ENCODE measurements around the gene TGM4. TPM values are rescaled to one million over a fixed set of nuclear protein-coding genes. Genes with fewer than 3 reads are reported as not detected.

Gene TGM4
- total and polyA plus RNA-seq, 2 donors from 2014 or later: not detected

GRCh38 chr3:44892689-44893088 lies 18.3 kb downstream of the TGM4 start:
- no peak for TF ChIP-seq CTCF (IDR thresholded peaks at IDR 0.05; ENCODE audit: borderline replicate concordance, extremely low read depth, insufficient read depth)
- H3K4me1 ChIP-seq (ENCODE audit: control insufficient read depth in 2 of 3, insufficient read depth in 2 of 3, low read depth in 1 of 3, low read length in 3 of 3): no peaks in the 10 kb centered on the region
- H3K4me3 ChIP-seq (ENCODE audit: low read length in 3 of 3): no peak overlapping the region
- DNase-seq (no peak), FAIRE-seq (no peak)
- H3K27ac ChIP-seq (ENCODE audit: low read depth in 2 of 2, low read length in 2 of 2): no peak overlapping the region
- no peaks in the 10 kb centered on the region for H3K36me3 ChIP-seq (ENCODE audit: control insufficient read depth in 2 of 3, insufficient read depth in 3 of 3, low read length in 3 of 3)
- H3K9me3 ChIP-seq (ENCODE audit: control insufficient read depth in 2 of 3, insufficient read depth in 1 of 3, low read length in 3 of 3): no peaks in the 10 kb centered on the region
- H3K9ac ChIP-seq (ENCODE audit: low read length in 3 of 3): no peak overlapping the region
- intact Hi-C loops (cut with DNase I): no loop called here
- H3K27me3 ChIP-seq (ENCODE audit: control insufficient read depth, insufficient read depth, low read length): no peaks in the 10 kb centered on the region

GRCh38 chr3:44893097-44893496 lies 18.7 kb downstream of the TGM4 start:
- Histone ChIP-seq H3K27me3 (ENCODE audit: control insufficient read depth, insufficient read depth, low read length) (no peaks in the 10 kb centered on the region), H3K9me3 (ENCODE audit: control insufficient read depth in 2 of 3, insufficient read depth in 1 of 3, low read length in 3 of 3) (no peaks in the 10 kb centered on the region), H3K9ac (ENCODE audit: low read length in 3 of 3) (no peak overlapping the region), H3K27ac (ENCODE audit: low read depth in 2 of 2, low read length in 2 of 2) (no peak overlapping the region), H3K4me1 (ENCODE audit: control insufficient read depth in 2 of 3, insufficient read depth in 2 of 3, low read depth in 1 of 3, low read length in 3 of 3) (no peaks in the 10 kb centered on the region), H3K36me3 (ENCODE audit: control insufficient read depth in 2 of 3, insufficient read depth in 3 of 3, low read length in 3 of 3) (no peaks in the 10 kb centered on the region), H3K4me3 (ENCODE audit: low read length in 3 of 3) (no peak overlapping the region)
- TF ChIP-seq CTCF (IDR thresholded peaks at IDR 0.05; ENCODE audit: borderline replicate concordance, extremely low read depth, insufficient read depth): no peak
- FAIRE-seq (no peak), DNase-seq (no peak)
- intact Hi-C loops (cut with DNase I): no loop called here

GRCh38 chr3:44894485-44894884 lies 20.1 kb downstream of the TGM4 start:
- no peaks in the 10 kb centered on the region for H3K9me3 ChIP-seq (ENCODE audit: control insufficient read depth in 2 of 3, insufficient read depth in 1 of 3, low read length in 3 of 3)
- H3K27me3 ChIP-seq (ENCODE audit: control insufficient read depth, insufficient read depth, low read length): no peaks in the 10 kb centered on the region
- H3K4me3 ChIP-seq (ENCODE audit: low read length in 3 of 3): no peak overlapping the region
- DNase-seq: peak in 2 of 5 donors; percentile 4 to 29
- H3K36me3 ChIP-seq (ENCODE audit: control insufficient read depth in 2 of 3, insufficient read depth in 3 of 3, low read length in 3 of 3): no peaks in the 10 kb centered on the region
- FAIRE-seq: no peak
- no peak overlapping the region for H3K27ac ChIP-seq (ENCODE audit: low read depth in 2 of 2, low read length in 2 of 2)
- H3K4me1 ChIP-seq (ENCODE audit: control insufficient read depth in 2 of 3, insufficient read depth in 2 of 3, low read depth in 1 of 3, low read length in 3 of 3): no peaks in the 10 kb centered on the region
- TF ChIP-seq CTCF (IDR thresholded peaks at IDR 0.05; ENCODE audit: borderline replicate concordance, extremely low read depth, insufficient read depth): no peak
- intact Hi-C loops (cut with DNase I): no loop called here
- H3K9ac ChIP-seq (ENCODE audit: low read length in 3 of 3): no peak overlapping the region

GRCh38 chr3:44896440-44896839 lies 22.0 kb downstream of the TGM4 start:
- FAIRE-seq (no peak), DNase-seq (no peak)
- Histone ChIP-seq H3K4me1 (ENCODE audit: control insufficient read depth in 2 of 3, insufficient read depth in 2 of 3, low read depth in 1 of 3, low read length in 3 of 3) (no peaks in the 10 kb centered on the region), H3K27ac (ENCODE audit: low read depth in 2 of 2, low read length in 2 of 2) (no peak overlapping the region), H3K36me3 (ENCODE audit: control insufficient read depth in 2 of 3, insufficient read depth in 3 of 3, low read length in 3 of 3) (no peaks in the 10 kb centered on the region), H3K9me3 (ENCODE audit: control insufficient read depth in 2 of 3, insufficient read depth in 1 of 3, low read length in 3 of 3) (no peaks in the 10 kb centered on the region), H3K9ac (ENCODE audit: low read length in 3 of 3) (no peak overlapping the region), H3K27me3 (ENCODE audit: control insufficient read depth, insufficient read depth, low read length) (no peaks in the 10 kb centered on the region), H3K4me3 (ENCODE audit: low read length in 3 of 3) (no peak overlapping the region)
- intact Hi-C loops (cut with DNase I): no loop called here
- TF ChIP-seq CTCF (IDR thresholded peaks at IDR 0.05; ENCODE audit: borderline replicate concordance, extremely low read depth, insufficient read depth): no peak

Data from kidney (tissue), 14 donors.